Measurements from ENCODE around the gene DLGAP4. TPM values are rescaled to one million over a fixed set of nuclear protein-coding genes. Genes with fewer than 3 reads are reported as not detected.

Gene DLGAP4
- total RNA-seq, 1 donor from 2014 or later, result 172 TPM

DNA sequence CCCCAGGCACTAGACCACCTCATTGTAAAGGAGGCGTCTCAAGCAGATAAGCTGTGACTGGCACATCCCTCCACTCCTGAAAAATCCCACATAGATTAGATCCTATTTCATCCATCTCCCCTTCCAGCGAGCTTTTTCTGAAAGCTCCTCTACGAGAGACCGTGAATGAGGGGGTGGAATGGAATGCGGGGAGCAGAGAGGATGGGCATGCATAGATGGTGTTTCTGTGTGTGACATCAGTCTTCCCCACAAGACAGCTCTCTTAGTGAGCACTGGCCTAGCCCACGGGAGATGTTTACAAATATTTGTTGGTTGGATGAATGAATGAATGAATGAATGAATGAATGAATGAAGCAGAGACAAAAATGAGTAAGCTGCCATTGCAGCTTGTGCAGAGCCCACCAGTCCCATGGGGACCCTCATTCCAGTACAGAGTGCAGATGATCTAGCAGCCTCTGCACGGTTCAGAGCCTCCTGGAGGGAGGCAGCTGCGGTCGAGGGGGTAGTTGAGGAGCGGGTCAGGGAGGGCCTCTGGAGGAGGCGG, 98.4 kb downstream of the DLGAP4 start:
- H3K9me3 Mint-ChIP-seq (ENCODE audit: unreplicated experiment), result no peaks in the 10 kb centered on the region
- H3K4me3 Mint-ChIP-seq (ENCODE audit: unreplicated experiment), result peak overlapping the region; percentile 26
- peaks cover 4% of the 10 kb centered on the region for H3K36me3 Mint-ChIP-seq (ENCODE audit: low read depth, unreplicated experiment)
- TF ChIP-seq, protein P1, sequence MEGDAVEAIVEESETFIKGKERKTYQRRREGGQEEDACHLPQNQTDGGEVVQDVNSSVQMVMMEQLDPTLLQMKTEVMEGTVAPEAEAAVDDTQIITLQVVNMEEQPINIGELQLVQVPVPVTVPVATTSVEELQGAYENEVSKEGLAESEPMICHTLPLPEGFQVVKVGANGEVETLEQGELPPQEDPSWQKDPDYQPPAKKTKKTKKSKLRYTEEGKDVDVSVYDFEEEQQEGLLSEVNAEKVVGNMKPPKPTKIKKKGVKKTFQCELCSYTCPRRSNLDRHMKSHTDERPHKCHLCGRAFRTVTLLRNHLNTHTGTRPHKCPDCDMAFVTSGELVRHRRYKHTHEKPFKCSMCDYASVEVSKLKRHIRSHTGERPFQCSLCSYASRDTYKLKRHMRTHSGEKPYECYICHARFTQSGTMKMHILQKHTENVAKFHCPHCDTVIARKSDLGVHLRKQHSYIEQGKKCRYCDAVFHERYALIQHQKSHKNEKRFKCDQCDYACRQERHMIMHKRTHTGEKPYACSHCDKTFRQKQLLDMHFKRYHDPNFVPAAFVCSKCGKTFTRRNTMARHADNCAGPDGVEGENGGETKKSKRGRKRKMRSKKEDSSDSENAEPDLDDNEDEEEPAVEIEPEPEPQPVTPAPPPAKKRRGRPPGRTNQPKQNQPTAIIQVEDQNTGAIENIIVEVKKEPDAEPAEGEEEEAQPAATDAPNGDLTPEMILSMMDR (IDR thresholded peaks at IDR 0.05; ENCODE audit: unreplicated experiment), result no peak
- DNase-seq (ENCODE audit: low spot score), result no peak
- H3K4me1 Mint-ChIP-seq (ENCODE audit: unreplicated experiment), result peaks cover 22% of the 10 kb centered on the region
- H3K27ac Mint-ChIP-seq (ENCODE audit: unreplicated experiment), result no peak overlapping the region
- H3K27me3 Mint-ChIP-seq (ENCODE audit: unreplicated experiment), result peaks cover 4% of the 10 kb centered on the region

DNA sequence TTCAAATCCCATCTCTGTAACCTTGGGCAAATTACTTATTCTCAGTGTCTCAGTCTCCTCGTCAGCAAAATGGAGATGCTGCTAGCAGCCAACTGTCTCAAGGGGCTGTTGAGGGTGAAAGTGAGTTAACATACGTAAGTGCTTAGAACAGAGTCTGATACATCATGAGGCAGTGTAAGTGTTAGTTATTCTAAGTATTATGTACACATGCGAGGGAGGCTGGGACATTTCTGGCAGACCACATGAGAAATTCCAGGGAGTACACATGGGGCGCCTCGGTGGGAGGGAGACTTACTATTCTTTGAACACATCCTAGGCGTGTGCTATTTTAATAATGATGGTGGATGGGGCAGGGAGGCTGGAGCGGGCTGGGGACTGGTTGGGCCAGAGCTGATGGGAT, 99.1 kb downstream of the DLGAP4 start:
- no peak for DNase-seq (ENCODE audit: low spot score)
- Mint-ChIP-seq H3K36me3 (ENCODE audit: low read depth, unreplicated experiment) (peaks cover 4% of the 10 kb centered on the region), H3K4me1 (ENCODE audit: unreplicated experiment) (peaks cover 16% of the 10 kb centered on the region), H3K4me3 (ENCODE audit: unreplicated experiment) (peak overlapping the region; percentile 18), H3K27me3 (ENCODE audit: unreplicated experiment) (peaks cover 4% of the 10 kb centered on the region), H3K27ac (ENCODE audit: unreplicated experiment) (no peak overlapping the region), H3K9me3 (ENCODE audit: unreplicated experiment) (no peaks in the 10 kb centered on the region)
- TF ChIP-seq, protein P1 (IDR thresholded peaks at IDR 0.05; ENCODE audit: unreplicated experiment), result no peak

DNA sequence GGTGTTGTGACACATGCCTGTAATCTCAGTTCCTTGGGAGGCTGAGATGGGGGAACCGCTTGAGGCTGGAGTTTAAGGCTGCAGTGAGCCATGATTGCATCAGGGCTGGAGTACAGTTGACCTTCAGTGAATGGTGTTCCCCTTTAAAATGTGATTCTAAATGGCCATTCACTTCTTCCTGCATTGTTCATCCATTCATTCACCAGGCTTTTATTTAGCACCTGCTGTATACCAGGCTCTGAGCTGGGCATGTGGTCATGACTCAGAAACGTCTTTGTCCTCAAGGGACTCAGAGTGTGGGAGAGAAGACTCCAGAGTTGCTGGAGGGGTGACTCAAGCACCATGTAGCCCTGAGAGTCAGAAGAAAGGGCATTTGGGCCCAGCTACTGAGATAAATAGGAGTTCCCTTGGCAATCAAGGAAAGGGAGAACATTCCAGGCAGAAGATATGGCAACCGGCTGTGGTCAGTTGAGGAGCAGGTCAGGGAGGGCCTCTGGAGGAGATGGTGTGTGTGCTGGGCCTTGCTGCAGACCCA, 101.1 kb downstream of the DLGAP4 start:
- no peak for DNase-seq (ENCODE audit: low spot score)
- TF ChIP-seq, protein P1 (IDR thresholded peaks at IDR 0.05; ENCODE audit: unreplicated experiment), result no peak
- Mint-ChIP-seq H3K36me3 (ENCODE audit: low read depth, unreplicated experiment) (peaks cover 6% of the 10 kb centered on the region), H3K27me3 (ENCODE audit: unreplicated experiment) (peaks cover 4% of the 10 kb centered on the region), H3K9me3 (ENCODE audit: unreplicated experiment) (no peaks in the 10 kb centered on the region), H3K4me1 (ENCODE audit: unreplicated experiment) (peaks cover 11% of the 10 kb centered on the region), H3K27ac (ENCODE audit: unreplicated experiment) (peak overlapping the region; percentile 59), H3K4me3 (ENCODE audit: unreplicated experiment) (no peak overlapping the region)

DNA sequence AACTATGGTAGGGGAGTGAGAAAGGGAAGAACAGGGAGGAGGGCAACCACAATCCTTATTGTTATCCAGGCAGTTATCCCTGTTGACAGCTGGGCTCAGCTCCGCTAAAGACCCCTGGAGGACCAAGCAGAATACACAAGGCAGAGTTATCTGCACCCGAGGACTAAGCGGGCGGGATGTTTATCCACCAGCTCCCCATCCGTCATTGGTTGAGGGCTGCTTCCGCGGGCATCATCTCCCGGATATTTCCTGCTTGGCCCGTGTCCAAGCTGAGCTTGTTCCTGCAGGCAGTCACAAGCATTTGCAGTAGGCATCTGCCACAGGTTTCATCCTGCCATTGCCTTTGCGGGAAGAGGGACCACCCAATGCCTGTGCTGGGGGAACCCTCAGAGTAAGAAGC, 102.1 kb downstream of the DLGAP4 start:
- TF ChIP-seq, protein P1 (IDR thresholded peaks at IDR 0.05; ENCODE audit: unreplicated experiment), result no peak
- Mint-ChIP-seq H3K4me3 (ENCODE audit: unreplicated experiment) (no peak overlapping the region), H3K27me3 (ENCODE audit: unreplicated experiment) (peaks cover 4% of the 10 kb centered on the region), H3K9me3 (ENCODE audit: unreplicated experiment) (no peaks in the 10 kb centered on the region), H3K36me3 (ENCODE audit: low read depth, unreplicated experiment) (peaks cover 3% of the 10 kb centered on the region), H3K4me1 (ENCODE audit: unreplicated experiment) (peaks cover 11% of the 10 kb centered on the region), H3K27ac (ENCODE audit: unreplicated experiment) (no peak overlapping the region)
- peak; percentile 57 for DNase-seq (ENCODE audit: low spot score)

DNA sequence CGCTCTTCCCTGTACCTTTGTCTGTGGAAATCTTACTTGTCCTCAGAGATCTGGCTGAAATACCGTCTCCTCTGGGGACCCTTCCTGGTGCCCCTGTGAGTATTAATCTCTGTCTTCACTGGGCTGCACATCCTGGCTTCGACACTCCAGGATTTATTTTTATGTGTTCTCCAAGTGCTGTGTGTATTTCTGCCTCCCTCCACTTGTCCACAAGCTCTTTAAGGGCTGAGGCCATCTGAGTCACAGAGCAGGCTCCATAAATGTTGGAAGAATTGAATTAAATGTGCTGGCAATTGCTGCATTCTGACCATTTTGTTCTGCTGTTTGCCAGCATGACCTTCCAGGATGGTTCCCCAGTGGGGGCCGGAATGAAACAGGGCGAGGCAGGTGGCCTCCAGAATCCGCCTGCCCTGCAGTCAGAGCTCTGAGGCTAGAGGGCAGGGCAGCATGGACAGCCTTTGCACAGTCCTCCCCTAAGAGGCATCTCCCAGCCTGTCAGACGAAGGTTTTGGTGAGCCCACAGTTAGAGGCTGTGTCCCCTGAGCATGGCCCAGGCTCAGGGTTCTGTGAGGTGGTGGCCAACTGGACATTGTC, 105.8 kb downstream of the DLGAP4 start:
- Mint-ChIP-seq H3K4me3 (ENCODE audit: unreplicated experiment) (no peak overlapping the region), H3K36me3 (ENCODE audit: low read depth, unreplicated experiment) (peaks cover 3% of the 10 kb centered on the region), H3K27ac (ENCODE audit: unreplicated experiment) (no peak overlapping the region), H3K9me3 (ENCODE audit: unreplicated experiment) (no peaks in the 10 kb centered on the region), H3K27me3 (ENCODE audit: unreplicated experiment) (peaks cover 3% of the 10 kb centered on the region), H3K4me1 (ENCODE audit: unreplicated experiment) (peaks cover 9% of the 10 kb centered on the region)
- TF ChIP-seq, protein P1 (IDR thresholded peaks at IDR 0.05; ENCODE audit: unreplicated experiment), result no peak
- no peak for DNase-seq (ENCODE audit: low spot score)

Measured in endothelial cell (in vitro differentiated cells).